SK-N-SH treated with all-trans-retinoic acid at 6 μM for 48 hours (cell line): ENCODE measurements around the gene SFMBT2.

Experiments
- ATAC-seq: fragments of 200-7000 bp; cut with Tn5 transposase; 3 replicates; pipeline ENCODE4 v1.9.1; 2020; ENCODE audit warnings: mild to moderate bottlenecking, moderate library complexity
- ARNTL ChIP-seq: fragments of 450-650 bp; formaldehyde crosslinking; IDR thresholded peaks from 2 replicates; pipeline ENCODE4 v1.5.0; 2020; ENCODE audit warnings: low read depth, mild to moderate bottlenecking, moderate library complexity, borderline replicate concordance
- BACH2 ChIP-seq: fragments of 250-450 bp; sonication (Bioruptor Pico); IDR thresholded peaks from 2 replicates; pipeline ENCODE4 v1.9.0; 2021; ENCODE audit warnings: mild to moderate bottlenecking, borderline replicate concordance
- CREB5 ChIP-seq: fragments of 250-450 bp; sonication (Bioruptor Pico); IDR thresholded peaks from 2 replicates; pipeline ENCODE4 v1.5.1; 2020; ENCODE audit warnings: low read depth, mild to moderate bottlenecking, moderate library complexity
- CSDC2 ChIP-seq: fragments of 250-450 bp; sonication (Bioruptor Pico); IDR thresholded peaks from 2 replicates; pipeline ENCODE4 v1.5.0; 2020; ENCODE audit warnings: mild to moderate bottlenecking, moderate library complexity
- CSRNP3 ChIP-seq: fragments of 250-450 bp; sonication (Bioruptor Pico); IDR thresholded peaks from 2 replicates; pipeline ENCODE4 v1.5.1; 2021; ENCODE audit warnings: mild to moderate bottlenecking, moderate library complexity
- ESRRG ChIP-seq: fragments of 250-450 bp; sonication (Bioruptor Pico); IDR thresholded peaks from 2 replicates; pipeline ENCODE4 v1.6.1; 2021; ENCODE audit warnings: mild to moderate bottlenecking
- ISL1 ChIP-seq: fragments of 250-450 bp; sonication (Bioruptor Pico); IDR thresholded peaks from 2 replicates; pipeline ENCODE4 v2.1.2; 2022; ENCODE audit warnings: mild to moderate bottlenecking, moderate library complexity
- OSR1 ChIP-seq: fragments of 250-450 bp; sonication (Bioruptor Pico); IDR thresholded peaks from 2 replicates; pipeline ENCODE4 v1.8.0; 2022; ENCODE audit warnings: moderate library complexity, mild to moderate bottlenecking, inconsistent platforms
- RARB ChIP-seq: fragments of 250-450 bp; sonication (Bioruptor Pico); IDR thresholded peaks from 2 replicates; pipeline ENCODE4 v1.8.0; 2021; ENCODE audit warnings: mild to moderate bottlenecking, moderate library complexity
- SNAI2 ChIP-seq: fragments of 250-450 bp; sonication (Bioruptor Pico); IDR thresholded peaks from 2 replicates; pipeline ENCODE4 v1.5.0; 2020; ENCODE audit warnings: mild to moderate bottlenecking, moderate library complexity
- TCF4 ChIP-seq: fragments of 250-450 bp; sonication (Bioruptor Pico); IDR thresholded peaks from 2 replicates; pipeline ENCODE4 v1.8.0; 2021; ENCODE audit warnings: mild to moderate bottlenecking, moderate library complexity, borderline replicate concordance
- TOX ChIP-seq: fragments of 250-450 bp; sonication (Bioruptor Pico); IDR thresholded peaks from 2 replicates; pipeline ENCODE4 v1.8.0; 2021; ENCODE audit warnings: mild to moderate bottlenecking, moderate library complexity, borderline replicate concordance
- TSHZ2 ChIP-seq: fragments of 250-450 bp; sonication (Bioruptor Pico); IDR thresholded peaks from 2 replicates; pipeline ENCODE4 v1.5.0; 2020; ENCODE audit warnings: mild to moderate bottlenecking, moderate library complexity
- ZC3H10 ChIP-seq: fragments of 250-450 bp; sonication (Bioruptor Pico); IDR thresholded peaks from 2 replicates; pipeline ENCODE4 v1.5.1; 2021; ENCODE audit warnings: mild to moderate bottlenecking, moderate library complexity
- ZFP3 ChIP-seq: fragments of 250-450 bp; sonication (Bioruptor Pico); IDR thresholded peaks from 2 replicates; pipeline ENCODE4 v1.5.0; 2020; ENCODE audit warnings: mild to moderate bottlenecking, moderate library complexity
- ZFP30 ChIP-seq: fragments of 450-650 bp; formaldehyde crosslinking; IDR thresholded peaks from 2 replicates; pipeline ENCODE4 v1.5.0; 2022; ENCODE audit warnings: mild to moderate bottlenecking, moderate library complexity
- ZNF565 ChIP-seq: fragments of 450-650 bp; formaldehyde crosslinking; conservative IDR thresholded peaks from 2 replicates; pipeline ENCODE4 v1.5.0; 2020; ENCODE audit warnings: low read depth, mild to moderate bottlenecking, moderate library complexity
- ZNF70 ChIP-seq: fragments of 450-650 bp; formaldehyde crosslinking; IDR thresholded peaks from 2 replicates; pipeline ENCODE4 v1.5.0; 2020; ENCODE audit warnings: mild to moderate bottlenecking, moderate library complexity
- ZNF8 ChIP-seq: fragments of 450-650 bp; formaldehyde crosslinking; IDR thresholded peaks from 2 replicates; pipeline ENCODE4 v1.5.0; 2020; ENCODE audit warnings: mild to moderate bottlenecking, moderate library complexity
- TF ChIP-seq, protein P1 (sequence below): fragments of 250-450 bp; sonication (Bioruptor Pico); IDR thresholded peaks from 2 replicates; pipeline ENCODE4 v1.8.0; 2021; ENCODE audit warnings: low read depth, mild to moderate bottlenecking, moderate library complexity, borderline replicate concordance
- TF ChIP-seq, protein P2 (sequence below): fragments of 250-450 bp; sonication (Bioruptor Pico); IDR thresholded peaks from 2 replicates; pipeline ENCODE4 v1.8.0; 2020; ENCODE audit warnings: mild to moderate bottlenecking, moderate library complexity, borderline replicate concordance

The SFMBT2 gene

DNA sequence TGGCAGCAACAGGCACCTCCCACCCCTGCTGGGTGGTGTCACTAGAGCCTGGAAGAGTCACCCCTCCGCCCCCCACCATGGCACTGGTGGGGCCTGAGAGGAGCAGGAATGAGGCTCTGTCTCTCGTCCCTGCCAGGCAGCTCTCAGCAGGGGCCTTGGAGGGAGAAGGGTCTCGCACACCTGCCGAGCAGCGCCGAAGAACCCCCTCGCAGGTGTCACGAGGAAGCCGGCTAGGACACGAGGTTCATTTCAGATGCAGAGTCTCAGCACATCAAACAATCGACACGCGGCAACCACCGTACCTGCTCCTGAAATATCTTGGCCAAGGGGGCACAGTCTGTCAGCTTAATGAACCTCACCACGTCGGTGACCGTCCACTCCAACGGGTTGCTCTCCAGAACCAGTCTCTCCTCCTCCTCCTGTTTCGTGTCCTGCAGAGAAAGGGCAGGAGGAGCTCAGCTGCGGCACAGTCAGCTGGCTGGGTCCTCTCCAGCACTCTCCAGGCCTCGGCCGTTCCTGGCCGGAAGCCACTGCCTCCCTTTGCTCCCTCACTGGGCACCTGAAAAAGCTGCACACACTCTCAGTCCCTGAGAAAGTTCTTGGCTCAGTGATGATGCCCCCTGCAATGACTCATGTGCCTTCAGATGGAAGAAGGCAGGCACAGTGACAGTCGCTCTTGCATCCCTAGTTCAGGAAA lies 240.1 kb downstream of the SFMBT2 start:
- TF ChIP-seq RARB (CRISPR knock-in tag): no peak
- no peak for TF ChIP-seq ZC3H10 (CRISPR knock-in tag)
- no peak for TF ChIP-seq ZFP3
- no peak for TF ChIP-seq ZNF8 (CRISPR knock-in tag)
- no peak for TF ChIP-seq ZNF70
- no peak for TF ChIP-seq CSRNP3
- no peak for TF ChIP-seq ZFP30 (CRISPR knock-in tag)
- no peak for TF ChIP-seq CSDC2 (CRISPR knock-in tag)
- TF ChIP-seq ZNF565 (CRISPR knock-in tag): no peak
- TF ChIP-seq TOX (CRISPR knock-in tag): no peak
- no peak for TF ChIP-seq BACH2 (CRISPR knock-in tag)
- TF ChIP-seq ARNTL (CRISPR knock-in tag): no peak
- no peak for TF ChIP-seq TSHZ2
- TF ChIP-seq, protein P1, sequence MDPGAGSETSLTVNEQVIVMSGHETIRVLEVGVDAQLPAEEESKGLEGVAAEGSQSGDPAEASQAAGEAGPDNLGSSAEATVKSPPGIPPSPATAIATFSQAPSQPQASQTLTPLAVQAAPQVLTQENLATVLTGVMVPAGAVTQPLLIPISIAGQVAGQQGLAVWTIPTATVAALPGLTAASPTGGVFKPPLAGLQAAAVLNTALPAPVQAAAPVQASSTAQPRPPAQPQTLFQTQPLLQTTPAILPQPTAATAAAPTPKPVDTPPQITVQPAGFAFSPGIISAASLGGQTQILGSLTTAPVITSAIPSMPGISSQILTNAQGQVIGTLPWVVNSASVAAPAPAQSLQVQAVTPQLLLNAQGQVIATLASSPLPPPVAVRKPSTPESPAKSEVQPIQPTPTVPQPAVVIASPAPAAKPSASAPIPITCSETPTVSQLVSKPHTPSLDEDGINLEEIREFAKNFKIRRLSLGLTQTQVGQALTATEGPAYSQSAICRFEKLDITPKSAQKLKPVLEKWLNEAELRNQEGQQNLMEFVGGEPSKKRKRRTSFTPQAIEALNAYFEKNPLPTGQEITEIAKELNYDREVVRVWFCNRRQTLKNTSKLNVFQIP (CRISPR knock-in tag): no peak
- TF ChIP-seq, protein P2, sequence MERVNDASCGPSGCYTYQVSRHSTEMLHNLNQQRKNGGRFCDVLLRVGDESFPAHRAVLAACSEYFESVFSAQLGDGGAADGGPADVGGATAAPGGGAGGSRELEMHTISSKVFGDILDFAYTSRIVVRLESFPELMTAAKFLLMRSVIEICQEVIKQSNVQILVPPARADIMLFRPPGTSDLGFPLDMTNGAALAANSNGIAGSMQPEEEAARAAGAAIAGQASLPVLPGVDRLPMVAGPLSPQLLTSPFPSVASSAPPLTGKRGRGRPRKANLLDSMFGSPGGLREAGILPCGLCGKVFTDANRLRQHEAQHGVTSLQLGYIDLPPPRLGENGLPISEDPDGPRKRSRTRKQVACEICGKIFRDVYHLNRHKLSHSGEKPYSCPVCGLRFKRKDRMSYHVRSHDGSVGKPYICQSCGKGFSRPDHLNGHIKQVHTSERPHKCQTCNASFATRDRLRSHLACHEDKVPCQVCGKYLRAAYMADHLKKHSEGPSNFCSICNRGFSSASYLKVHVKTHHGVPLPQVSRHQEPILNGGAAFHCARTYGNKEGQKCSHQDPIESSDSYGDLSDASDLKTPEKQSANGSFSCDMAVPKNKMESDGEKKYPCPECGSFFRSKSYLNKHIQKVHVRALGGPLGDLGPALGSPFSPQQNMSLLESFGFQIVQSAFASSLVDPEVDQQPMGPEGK: no peak
- TF ChIP-seq TCF4 (CRISPR knock-in tag): no peak
- no peak for TF ChIP-seq ISL1
- no peak for ATAC-seq

DNA sequence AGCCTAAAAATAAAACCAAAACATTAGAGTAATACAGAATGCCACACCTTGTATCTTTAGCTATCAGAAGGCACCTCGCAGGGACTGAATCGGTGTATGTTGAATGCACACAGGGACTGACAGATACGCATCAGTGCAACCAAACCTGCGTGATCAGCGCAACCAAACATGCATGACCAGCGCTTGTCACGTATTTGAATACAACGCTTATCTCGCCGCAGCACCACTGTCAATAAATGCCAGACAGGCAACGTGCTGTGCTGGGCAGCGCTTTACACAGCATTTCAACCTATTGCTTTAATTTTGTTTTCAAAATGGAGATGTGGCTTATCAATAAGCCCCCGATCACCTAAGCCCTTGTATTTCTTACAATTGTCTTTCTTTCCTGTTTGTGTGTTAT lies 242.4 kb downstream of the SFMBT2 start:
- no peak for ATAC-seq
- TF ChIP-seq CSRNP3: no peak
- TF ChIP-seq ESRRG: no peak
- no peak for TF ChIP-seq SNAI2 (CRISPR knock-in tag)
- no peak for TF ChIP-seq ZNF70
- TF ChIP-seq, protein P1 (CRISPR knock-in tag): no peak
- TF ChIP-seq TSHZ2: no peak
- TF ChIP-seq OSR1 (CRISPR knock-in tag): no peak
- no peak for TF ChIP-seq TOX (CRISPR knock-in tag)
- TF ChIP-seq ISL1: no peak
- no peak for TF ChIP-seq RARB (CRISPR knock-in tag)
- no peak for TF ChIP-seq ZC3H10 (CRISPR knock-in tag)
- no peak for TF ChIP-seq ZFP3
- no peak for TF ChIP-seq BACH2 (CRISPR knock-in tag)
- TF ChIP-seq ZFP30 (CRISPR knock-in tag): no peak
- no peak for TF ChIP-seq CSDC2 (CRISPR knock-in tag)
- TF ChIP-seq ZNF565 (CRISPR knock-in tag): no peak
- no peak for TF ChIP-seq CREB5 (CRISPR knock-in tag)
- no peak for TF ChIP-seq TCF4 (CRISPR knock-in tag)
- TF ChIP-seq ZNF8 (CRISPR knock-in tag): no peak
- TF ChIP-seq ARNTL (CRISPR knock-in tag): no peak
- TF ChIP-seq, all 23 proteins: peak for 0
